GM10847 (cell line): ENCODE data around the gene CMBL.

Source experiments
- POLR2A ChIP-seq: IDR thresholded peaks from 2 replicates; pipeline ENCODE4 v1.6.1; 2011; ENCODE audit not compliant: insufficient read length; ENCODE audit errors: extremely low read depth

The CMBL gene

DNA sequence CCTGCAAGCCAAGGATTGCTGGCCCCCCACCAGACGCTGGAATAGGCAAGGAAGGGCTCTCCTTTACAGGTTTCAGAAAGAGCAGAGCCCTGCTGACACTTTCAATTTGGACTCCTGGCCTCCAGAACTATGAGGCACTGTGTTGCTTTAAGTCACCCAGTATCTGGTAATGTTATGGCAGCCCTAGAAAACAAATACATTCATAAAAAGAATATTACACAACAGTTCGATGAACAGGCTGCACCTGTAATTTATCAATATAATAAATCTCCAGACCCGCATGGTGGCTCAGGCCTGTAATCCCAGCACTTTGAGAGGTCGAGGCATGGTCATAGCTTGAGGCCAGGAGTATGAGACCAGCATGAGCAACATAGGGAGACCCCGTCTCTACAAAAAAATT, 7.5 kb downstream of the CMBL start:
- TF ChIP-seq POLR2A: no peak

GRCh38 chr5:10297646-10298204, 10.0 kb downstream of the CMBL start:
- TF ChIP-seq POLR2A: no peak

- TF ChIP-seq POLR2A: no peak
Observed at GRCh38 chr5:10295619-10296326, 11.9 kb downstream of the CMBL start.

- no peak for TF ChIP-seq POLR2A
Observed at GRCh38 chr5:10293907-10294662, 13.6 kb downstream of the CMBL start.

GRCh38 chr5:10291692-10292339, 15.9 kb downstream of the CMBL start:
- no peak for TF ChIP-seq POLR2A

DNA sequence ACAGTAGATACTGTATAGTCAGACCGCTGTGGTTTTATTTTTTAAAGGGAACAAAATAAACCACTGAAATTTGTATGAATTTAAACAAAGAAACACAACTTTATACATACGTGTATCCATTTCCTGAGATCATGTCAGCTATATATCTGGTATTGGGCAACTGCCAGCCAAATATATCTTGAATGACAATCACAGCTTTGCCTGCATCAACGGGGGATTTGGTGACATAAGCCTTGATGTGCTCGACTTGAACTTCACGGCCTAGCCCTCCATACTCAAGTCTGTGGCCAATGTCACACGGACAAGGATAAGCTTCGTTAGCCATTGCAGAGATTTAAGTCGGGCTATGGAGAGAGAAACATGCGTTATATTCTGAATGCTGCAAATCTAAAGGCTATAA, 17.3 kb downstream of the CMBL start:
- no peak for TF ChIP-seq POLR2A

- TF ChIP-seq POLR2A: no peak
Observed at GRCh38 chr5:10289991-10290390, 17.7 kb downstream of the CMBL start.

GRCh38 chr5:10289353-10289752, 18.3 kb downstream of the CMBL start:
- no peak for TF ChIP-seq POLR2A

DNA sequence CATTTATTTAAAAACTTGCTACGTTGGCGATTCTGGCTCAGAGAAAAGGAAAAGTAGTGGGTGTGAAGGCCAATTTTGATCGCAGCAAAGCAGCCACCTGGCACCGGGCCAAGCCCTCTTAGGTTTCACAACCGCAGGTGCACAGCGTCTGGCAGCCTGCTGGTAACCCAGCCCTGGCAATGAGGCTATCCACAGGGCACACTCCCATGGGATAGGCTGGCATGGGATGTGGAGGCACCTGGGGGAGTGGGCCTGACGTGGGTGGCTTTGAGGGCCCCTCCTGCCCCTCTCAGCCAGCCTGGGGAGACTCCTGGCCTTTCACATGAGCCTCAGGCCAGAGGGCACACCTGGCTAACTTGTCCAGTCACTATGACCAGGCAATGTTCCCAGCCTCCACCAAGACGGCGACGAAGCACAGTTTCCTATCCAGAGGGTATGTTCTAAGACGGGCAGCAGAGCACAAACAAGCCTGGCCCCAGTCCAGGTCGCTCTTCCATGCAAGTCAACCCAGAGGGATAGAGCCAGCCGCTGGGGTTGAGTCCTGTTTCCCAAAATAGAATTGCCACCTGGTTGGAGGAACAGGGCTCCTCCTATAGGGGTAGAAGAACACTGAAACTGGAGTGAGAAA, 19.0 kb downstream of the CMBL start:
- no peak for TF ChIP-seq POLR2A

- no peak for TF ChIP-seq POLR2A
Observed at GRCh38 chr5:10286862-10287227, 20.9 kb downstream of the CMBL start.

GRCh38 chr5:10286162-10286861, 21.4 kb downstream of the CMBL start:
- TF ChIP-seq POLR2A: no peak

GRCh38 chr5:10283927-10284635, 23.6 kb downstream of the CMBL start:
- TF ChIP-seq POLR2A: no peak

GRCh38 chr5:10279925-10280720, 27.6 kb downstream of the CMBL start:
- no peak for TF ChIP-seq POLR2A
